T-helper 1 cell treated with Interleukin-12 subunit alpha and Interleukin-12 subunit beta and Interleukin-4 antibody, amounts not matched to agents 30 μg/mL and 1 μg/mL, for 36 hours (primary cell): Measurements from ENCODE around the gene CNPPD1.

Experiments
- H3K27ac Mint-ChIP-seq: one replicate; pipeline ENCODE4 v1.8.0; 2021; ENCODE audit warnings: mild to moderate bottlenecking, mixed read lengths
- H3K27me3 Mint-ChIP-seq: one replicate; pipeline ENCODE4 v1.8.0; 2021; ENCODE audit warnings: low read depth, mixed read lengths
- H3K36me3 Mint-ChIP-seq: one replicate; pipeline ENCODE4 v1.8.0; 2021; ENCODE audit warnings: low read depth, mixed read lengths
- H3K4me1 Mint-ChIP-seq: one replicate; pipeline ENCODE4 v1.8.0; 2021; ENCODE audit warnings: low read depth, mixed read lengths
- H3K4me3 Mint-ChIP-seq: one replicate; pipeline ENCODE4 v1.8.0; 2021; ENCODE audit warnings: mild to moderate bottlenecking, moderate library complexity, mixed read lengths
- H3K9me3 Mint-ChIP-seq: one replicate; pipeline ENCODE4 v1.8.0; 2021; ENCODE audit warnings: mixed read lengths

Gene CNPPD1

DNA sequence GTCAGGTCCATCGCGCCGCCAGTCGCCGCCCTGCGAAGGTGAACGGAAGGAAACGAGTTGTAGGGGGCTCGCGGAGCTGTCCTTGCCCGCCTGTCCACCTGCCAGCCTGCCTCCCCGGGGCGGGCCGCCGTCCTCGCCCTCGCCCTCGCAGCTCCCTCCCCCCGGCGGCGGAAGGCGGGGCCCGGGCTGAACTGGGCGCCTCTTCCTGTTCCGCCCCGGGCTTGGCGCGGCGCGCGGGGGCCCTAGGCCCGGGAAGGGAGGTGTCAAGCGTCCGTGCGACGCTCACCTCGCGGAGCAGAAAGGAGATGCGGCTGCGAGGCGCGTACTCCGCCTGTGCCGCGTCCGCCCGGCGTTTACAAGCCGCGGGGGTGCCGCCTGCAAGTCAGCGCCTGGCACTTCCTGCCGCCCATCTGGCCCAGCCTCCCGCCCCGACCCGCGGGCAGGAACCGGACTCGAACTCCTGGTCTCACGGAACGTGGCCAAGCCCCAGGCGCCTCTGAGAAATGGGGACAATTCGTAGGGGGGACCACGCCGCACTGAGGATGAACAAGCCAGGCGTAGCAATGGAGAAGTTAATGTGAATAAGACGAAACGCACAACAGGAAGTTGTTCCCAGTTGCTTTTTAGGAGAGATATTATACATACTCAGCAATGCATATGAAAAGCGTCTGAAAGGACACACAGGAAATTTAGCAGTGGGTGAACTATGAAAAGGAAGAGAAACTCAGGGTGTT, at the start of gene CNPPD1:
TSS of gene CNPPD1 (minus strand) at position 108 of the 734 bp plus-strand sequence. CDS start at position 11, 97 bp downstream.
- Mint-ChIP-seq H3K4me1 (peaks cover 53% of the 10 kb centered on the region), H3K9me3 (no peaks in the 10 kb centered on the region), H3K4me3 (peak within 1 kb of the TSS; percentile 82), H3K27ac (peak within 1 kb of the TSS; percentile 94), H3K36me3 (peaks cover 35% of the 10 kb centered on the region), H3K27me3 (no peaks in the 10 kb centered on the region)

DNA sequence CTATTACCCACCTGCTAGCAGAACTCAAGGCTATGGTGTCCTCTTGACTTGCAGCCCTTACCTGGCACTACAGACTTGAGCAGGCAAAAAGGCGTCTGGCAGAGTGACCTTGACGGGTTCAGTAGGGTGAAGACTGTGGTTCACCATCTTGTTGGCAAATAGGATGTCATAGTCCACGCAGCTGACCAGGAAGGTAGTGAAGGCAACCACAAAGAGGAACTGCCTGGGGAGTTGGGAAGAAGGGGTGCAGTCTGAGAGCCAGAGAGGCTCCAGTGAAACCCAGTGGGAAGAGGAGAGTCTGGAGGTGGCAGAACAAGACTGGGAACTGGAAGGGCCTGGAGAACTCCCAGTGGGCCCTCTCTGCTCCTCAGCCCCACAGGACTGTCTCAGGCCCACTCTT, 48.6 kb upstream of the CNPPD1 start:
- Mint-ChIP-seq H3K36me3 (peaks cover 41% of the 10 kb centered on the region), H3K27ac (peak overlapping the region; percentile 34), H3K27me3 (no peaks in the 10 kb centered on the region), H3K9me3 (no peaks in the 10 kb centered on the region), H3K4me1 (peaks cover 28% of the 10 kb centered on the region), H3K4me3 (no peak overlapping the region)

DNA sequence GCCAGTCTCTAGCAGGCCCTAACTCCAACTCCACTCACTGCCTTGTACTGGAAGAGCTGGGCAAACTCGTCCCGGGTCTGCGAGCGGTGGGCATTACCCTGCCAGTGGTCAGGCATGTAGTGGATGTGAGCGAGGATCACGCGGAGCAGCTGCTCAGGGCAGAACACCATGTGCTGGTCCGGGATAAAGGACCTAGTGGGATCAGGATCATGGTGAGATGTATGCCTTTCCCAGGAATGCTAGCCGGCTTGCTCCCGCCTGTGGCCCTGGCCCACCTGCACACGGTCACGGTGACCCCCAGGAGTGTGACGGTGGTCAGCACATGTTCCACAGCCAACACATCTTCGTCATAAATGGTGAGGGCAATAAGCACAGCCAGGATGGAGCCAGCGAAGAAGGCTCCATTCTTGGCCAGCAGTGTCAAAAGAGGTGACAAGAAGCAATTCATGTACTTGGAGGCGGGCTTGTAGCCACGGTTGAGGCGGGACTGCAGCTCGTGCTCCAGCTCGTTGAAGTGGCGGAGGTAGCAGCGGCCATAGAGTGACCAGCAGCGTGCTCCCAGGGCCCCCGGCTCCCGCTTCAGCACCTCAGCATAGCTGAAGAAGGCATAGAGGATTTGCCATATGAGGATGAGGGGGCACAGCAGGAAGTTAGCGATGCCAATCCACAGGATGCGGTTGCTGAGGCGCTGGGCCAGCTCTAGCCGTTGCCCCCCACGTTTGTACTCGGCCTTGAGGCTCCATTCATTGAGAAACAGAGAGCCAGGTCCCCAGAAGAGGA, 47.3 kb upstream of the CNPPD1 start:
- peaks cover 27% of the 10 kb centered on the region for H3K4me1 Mint-ChIP-seq
- H3K36me3 Mint-ChIP-seq = peaks cover 42% of the 10 kb centered on the region
- H3K9me3 Mint-ChIP-seq = no peaks in the 10 kb centered on the region
- H3K27ac Mint-ChIP-seq = no peak overlapping the region
- H3K4me3 Mint-ChIP-seq = no peak overlapping the region
- H3K27me3 Mint-ChIP-seq = no peaks in the 10 kb centered on the region

DNA sequence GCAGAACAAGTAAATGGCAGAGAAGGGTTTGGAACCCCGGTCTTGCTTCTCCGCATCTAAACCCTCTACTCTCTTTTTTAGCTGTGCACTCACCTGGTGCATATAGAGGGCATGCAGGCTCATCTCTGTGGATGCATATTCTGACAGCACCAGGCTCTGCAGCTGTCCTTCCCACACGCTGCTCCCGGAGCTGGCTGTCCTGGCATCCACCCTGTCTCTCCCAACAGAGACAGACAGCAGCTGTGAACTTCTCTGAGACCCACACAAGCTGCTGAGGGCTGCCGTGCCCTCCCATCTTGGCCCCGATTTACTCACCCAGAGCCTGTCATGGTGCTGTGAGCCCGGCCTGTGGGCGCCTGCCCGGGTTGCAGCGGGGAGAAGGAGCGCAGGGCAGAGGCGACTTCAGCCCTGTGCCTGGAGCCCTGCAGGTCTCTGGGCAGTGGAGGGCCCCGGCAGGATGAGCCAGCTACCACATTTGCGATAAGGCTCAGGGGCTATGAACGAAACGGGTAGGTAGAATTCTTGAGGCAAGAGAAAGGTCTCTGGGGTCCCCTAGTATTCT, 45.3 kb upstream of the CNPPD1 start:
- Mint-ChIP-seq H3K36me3 (peaks cover 40% of the 10 kb centered on the region), H3K27ac (no peak overlapping the region), H3K4me3 (no peak overlapping the region), H3K27me3 (no peaks in the 10 kb centered on the region), H3K9me3 (no peaks in the 10 kb centered on the region), H3K4me1 (peaks cover 22% of the 10 kb centered on the region)

DNA sequence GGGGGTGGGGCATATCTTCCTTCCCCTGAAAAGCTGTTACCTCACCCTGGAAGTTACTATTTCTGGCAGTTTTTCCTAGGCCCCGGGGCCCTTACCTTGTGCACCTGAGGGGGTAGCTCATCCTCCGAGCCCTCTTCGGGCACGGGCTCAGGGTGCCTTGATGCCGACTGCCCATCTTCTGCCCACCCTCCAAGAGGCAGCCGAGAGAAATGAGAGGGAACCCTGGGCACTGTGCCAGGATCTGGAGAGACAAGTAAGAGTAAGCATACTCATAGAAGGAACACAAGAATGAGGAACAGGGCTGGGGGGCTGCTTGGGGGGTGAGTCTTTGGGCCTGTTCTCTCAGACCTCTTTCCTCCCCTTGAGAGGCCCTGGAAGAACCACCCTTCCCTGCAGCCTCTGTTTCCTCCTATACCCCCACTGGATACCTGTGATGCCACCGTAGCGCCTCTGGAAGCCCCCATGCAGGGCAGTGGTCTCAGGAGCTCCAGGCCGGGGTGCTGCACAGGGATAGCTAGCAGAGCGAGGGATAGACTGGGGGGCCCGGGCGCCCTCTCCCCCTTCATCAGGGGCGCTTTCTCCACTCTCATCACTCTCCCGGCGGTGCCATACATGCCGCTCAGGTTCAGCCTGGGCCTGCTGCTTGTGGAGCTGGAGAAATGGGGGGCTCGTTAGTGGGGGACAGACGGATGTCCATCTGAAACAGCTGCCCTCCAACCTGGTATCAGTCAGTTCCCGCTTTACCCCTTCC, 44.1 kb upstream of the CNPPD1 start:
- Mint-ChIP-seq H3K4me3 (no peak overlapping the region), H3K9me3 (no peaks in the 10 kb centered on the region), H3K36me3 (peaks cover 33% of the 10 kb centered on the region), H3K27ac (no peak overlapping the region), H3K27me3 (no peaks in the 10 kb centered on the region), H3K4me1 (peaks cover 20% of the 10 kb centered on the region)

DNA sequence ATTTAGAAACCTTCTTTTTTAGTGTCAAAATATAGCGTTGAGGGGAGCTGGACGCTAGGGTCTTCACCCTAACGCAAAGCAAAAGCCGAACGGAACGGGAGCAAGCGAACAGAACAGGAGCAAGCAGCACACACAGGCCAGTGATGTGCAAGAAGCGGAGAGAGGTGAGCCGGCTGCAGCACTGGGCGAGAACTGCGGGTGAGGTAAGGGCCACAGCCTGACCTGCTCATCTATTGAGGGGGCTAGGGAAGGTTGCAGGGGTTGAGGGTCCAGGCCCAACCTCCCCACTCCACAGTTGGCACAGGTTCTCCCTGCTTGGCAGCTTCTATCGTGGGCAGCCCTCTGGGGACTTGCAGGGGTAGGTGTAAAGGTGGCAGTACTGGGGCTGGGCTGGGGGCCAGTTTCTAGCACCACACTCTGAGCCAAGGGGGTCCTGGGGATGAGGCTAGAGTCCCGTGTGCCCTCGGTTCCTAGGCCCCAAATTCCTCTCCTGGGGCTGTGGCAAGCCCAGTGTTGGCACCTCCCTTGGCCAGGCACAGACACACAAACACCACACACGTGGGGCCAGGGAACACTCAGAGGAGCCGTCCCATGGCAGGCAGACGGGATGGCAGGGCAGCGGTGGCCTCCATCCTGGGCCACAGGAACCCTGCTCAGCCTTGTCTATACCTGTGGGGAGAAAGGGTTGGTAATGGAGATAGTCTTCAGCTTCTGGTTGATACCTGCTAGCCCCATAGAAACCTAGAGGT, 43.2 kb upstream of the CNPPD1 start:
- H3K4me3 Mint-ChIP-seq = no peak overlapping the region
- no peak overlapping the region for H3K27ac Mint-ChIP-seq
- no peaks in the 10 kb centered on the region for H3K27me3 Mint-ChIP-seq
- H3K4me1 Mint-ChIP-seq = peaks cover 20% of the 10 kb centered on the region
- H3K36me3 Mint-ChIP-seq = peaks cover 30% of the 10 kb centered on the region
- H3K9me3 Mint-ChIP-seq = no peaks in the 10 kb centered on the region

DNA sequence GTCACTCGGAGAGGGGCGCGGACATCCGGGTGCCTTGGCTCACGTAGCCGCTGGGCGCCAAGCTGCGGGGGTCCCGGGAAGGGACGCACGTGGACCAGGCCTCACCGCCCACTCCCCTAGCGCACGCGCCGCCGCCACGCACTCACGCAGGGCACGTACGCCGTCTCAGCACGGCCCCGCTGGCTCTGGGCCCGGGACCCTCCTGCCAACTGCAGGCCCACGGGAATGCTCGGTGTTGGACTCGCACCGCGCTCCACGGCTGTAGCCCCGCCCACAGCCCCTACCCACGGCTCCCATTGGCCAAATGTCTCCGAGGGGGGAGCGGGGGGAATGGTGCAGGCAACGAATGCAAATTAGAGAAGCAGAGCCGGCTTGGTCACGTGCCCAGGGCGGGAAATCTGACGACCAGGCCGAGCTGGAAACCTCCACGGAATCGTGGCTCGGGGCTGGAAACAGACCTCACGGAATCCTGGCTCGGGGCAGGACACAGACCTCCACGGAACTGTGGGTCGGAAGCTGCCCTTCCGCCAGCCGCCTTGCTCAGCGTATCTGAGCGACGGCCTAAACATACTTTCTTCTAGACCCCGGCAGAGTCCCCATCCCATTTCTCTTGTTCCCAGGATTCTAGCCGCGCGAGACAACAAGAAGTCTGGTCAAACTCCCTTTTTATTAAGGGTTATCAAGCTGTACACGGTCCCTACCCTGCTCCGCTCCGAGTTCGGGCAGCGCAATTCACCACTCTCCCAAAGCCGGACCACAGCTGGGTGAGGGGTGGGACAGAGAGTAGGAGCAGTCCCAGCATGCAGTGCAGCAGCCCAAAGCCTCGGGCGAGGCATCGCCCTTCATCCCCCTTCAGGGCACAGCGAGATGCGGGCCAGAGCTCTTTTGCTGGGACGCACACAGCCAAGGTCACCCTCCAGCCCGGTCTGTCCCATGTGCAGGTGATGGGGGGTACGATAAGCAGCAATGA, 42.3 kb upstream of the CNPPD1 start, which contains the start of gene ABCB6:
TSS of gene ABCB6 (minus strand) at position 227 of the 970 bp plus-strand sequence. CDS start 285 bp downstream, outside the sequence.
- peaks cover 30% of the 10 kb centered on the region for H3K36me3 Mint-ChIP-seq
- H3K27me3 Mint-ChIP-seq = no peaks in the 10 kb centered on the region
- H3K9me3 Mint-ChIP-seq = no peaks in the 10 kb centered on the region
- peak within 1 kb of the TSS; percentile 85 for H3K27ac Mint-ChIP-seq
- peaks cover 22% of the 10 kb centered on the region for H3K4me1 Mint-ChIP-seq
- H3K4me3 Mint-ChIP-seq = peak within 1 kb of the TSS; percentile 81

DNA sequence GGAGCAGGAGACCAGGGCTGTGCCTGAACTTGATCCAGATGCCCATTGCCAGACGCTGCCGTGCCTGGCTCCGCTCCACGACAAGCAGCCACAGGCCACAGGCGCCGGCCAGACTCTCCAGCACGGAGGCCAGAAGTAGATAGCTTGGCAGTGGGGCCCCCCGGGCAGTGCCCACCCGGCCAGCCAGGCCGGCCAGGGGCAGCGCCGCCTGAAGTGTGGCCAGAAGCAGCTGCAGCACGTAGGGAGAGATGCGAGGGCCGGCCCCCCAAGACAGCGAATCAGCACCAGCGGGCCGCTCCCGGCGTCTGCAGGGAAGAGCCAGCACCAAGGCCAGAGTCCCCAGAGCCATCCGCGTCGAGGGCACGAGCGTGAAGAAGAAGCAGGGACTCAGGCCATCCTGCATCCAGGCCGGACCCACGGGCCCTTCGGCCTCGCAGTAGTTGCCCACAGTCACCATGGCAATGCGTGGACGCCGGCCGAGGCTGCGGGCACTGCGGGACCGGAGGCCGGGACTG, 41.5 kb upstream of the CNPPD1 start:
- Mint-ChIP-seq H3K4me1 (peaks cover 22% of the 10 kb centered on the region), H3K36me3 (peaks cover 28% of the 10 kb centered on the region), H3K27ac (peak overlapping the region; percentile 85), H3K27me3 (no peaks in the 10 kb centered on the region), H3K4me3 (peak overlapping the region; percentile 81), H3K9me3 (no peaks in the 10 kb centered on the region)

DNA sequence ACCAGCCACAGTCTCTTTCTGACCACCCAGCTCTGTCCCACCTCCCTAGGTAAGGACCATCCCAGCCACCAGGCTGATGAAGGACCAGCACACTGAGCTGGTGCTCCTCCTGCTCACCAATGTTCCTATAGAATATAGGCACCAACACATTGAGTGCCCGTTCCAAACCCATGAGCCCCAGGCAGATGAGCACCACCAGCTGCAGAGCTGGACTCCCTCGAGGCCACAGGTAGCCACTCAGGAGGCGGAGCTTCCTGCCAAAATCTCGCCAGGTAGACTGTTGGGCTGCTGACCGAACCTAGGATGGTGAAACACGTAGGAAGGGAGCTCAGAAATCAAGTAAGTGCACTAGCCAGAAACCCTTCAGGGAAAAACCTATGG, 39.8 kb upstream of the CNPPD1 start:
- Mint-ChIP-seq H3K4me3 (peak overlapping the region; percentile 30), H3K27me3 (no peaks in the 10 kb centered on the region), H3K4me1 (peaks cover 24% of the 10 kb centered on the region), H3K36me3 (peaks cover 24% of the 10 kb centered on the region), H3K27ac (peak overlapping the region; percentile 76), H3K9me3 (no peaks in the 10 kb centered on the region)

DNA sequence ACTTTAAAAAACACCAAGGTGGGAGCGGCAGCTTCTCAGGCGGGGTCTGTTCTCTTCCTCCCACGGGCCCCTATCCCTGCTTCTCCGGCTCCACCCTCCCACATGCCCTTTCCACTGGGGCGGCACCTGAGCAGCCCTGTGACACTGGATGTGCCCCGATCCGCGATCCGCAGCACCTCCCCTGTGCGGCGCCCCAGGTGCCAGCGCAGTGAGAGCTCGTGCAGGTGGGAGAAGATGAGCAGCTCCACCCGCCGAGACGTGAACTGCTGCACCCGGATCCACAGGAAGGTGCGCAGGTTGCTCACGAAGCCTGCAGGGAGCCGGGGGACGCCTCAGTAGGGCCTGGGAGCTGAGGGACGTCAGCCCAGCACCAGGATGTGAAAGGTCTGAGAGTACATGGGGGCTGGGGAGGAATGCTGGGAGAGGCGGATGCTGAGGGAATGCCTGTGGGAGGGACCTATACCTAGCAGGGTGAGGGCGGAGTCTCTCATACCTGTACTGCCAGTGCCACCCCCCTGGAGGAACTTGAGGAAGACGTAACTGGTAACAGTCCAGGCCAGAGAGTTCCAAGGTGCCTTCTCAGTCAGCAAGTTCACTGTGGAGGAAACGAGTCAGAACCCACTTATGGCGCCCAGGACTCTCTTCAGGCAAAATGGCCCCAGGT, 39.3 kb upstream of the CNPPD1 start:
- H3K4me3 Mint-ChIP-seq = no peak overlapping the region
- H3K9me3 Mint-ChIP-seq = no peaks in the 10 kb centered on the region
- no peak overlapping the region for H3K27ac Mint-ChIP-seq
- H3K36me3 Mint-ChIP-seq = peaks cover 22% of the 10 kb centered on the region
- no peaks in the 10 kb centered on the region for H3K27me3 Mint-ChIP-seq
- peaks cover 25% of the 10 kb centered on the region for H3K4me1 Mint-ChIP-seq

DNA sequence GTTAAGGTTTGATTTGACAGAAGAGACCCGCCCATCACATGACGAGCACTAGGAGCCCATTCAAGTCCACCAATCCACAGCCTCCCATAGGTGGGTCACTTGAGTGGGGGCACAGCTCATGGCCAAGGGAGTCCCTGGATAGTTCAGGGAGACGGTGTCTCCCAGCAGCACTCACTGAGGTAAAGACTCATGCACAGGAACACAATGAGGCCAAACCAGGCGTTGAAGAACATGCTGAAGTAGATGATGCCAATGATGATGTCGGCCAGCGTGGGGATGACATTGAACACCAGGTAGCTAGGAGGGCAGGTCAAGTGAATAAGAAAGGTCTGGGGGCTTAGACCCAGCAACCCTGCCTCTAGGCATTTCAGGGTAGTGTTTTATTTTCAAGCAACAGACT, 38.1 kb upstream of the CNPPD1 start:
- no peak overlapping the region for H3K4me3 Mint-ChIP-seq
- peaks cover 34% of the 10 kb centered on the region for H3K4me1 Mint-ChIP-seq
- H3K27ac Mint-ChIP-seq = no peak overlapping the region
- H3K36me3 Mint-ChIP-seq = peaks cover 22% of the 10 kb centered on the region
- H3K27me3 Mint-ChIP-seq = no peaks in the 10 kb centered on the region
- H3K9me3 Mint-ChIP-seq = no peaks in the 10 kb centered on the region

DNA sequence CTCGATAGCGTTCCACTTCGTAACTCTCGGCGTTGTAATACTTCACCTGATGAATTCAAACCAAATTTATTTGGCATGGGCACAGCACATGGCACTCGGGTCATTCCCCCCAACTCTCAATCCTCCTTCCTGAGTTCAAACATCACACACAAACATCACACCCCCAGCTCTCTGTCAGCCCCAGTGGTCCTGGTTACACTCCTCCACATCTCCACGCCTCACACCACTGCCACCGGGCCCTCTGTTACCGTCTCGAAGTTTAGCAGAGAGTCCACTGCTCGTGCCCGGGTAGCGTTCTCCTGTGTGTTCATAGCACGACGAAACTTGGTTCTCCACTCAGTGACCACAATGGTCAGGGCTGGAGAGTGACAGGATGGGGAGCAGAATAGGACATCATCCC, 37.4 kb upstream of the CNPPD1 start:
- no peak overlapping the region for H3K27ac Mint-ChIP-seq
- H3K4me1 Mint-ChIP-seq = peaks cover 37% of the 10 kb centered on the region
- peaks cover 23% of the 10 kb centered on the region for H3K36me3 Mint-ChIP-seq
- H3K9me3 Mint-ChIP-seq = no peaks in the 10 kb centered on the region
- H3K4me3 Mint-ChIP-seq = no peak overlapping the region
- H3K27me3 Mint-ChIP-seq = no peaks in the 10 kb centered on the region
